NCI-H1092 treated with DMSO at 0.1 percent for 48 hours (cell line): ENCODE data around the gene TOMM6.
A peak's percentile ranks its signal among the peaks of the same experiment; 100 is the strongest.
"Not testable (repeated sequence)": the region's sequence is repeated elsewhere in the genome, so short reads cannot be mapped to it uniquely, and the experiment has no call there.

Source experiments
- DNase-seq: peaks from one replicate; lab custom pipeline; 2025; lab: John Stamatoyannopoulos, UW

TOMM6 gene

DNA sequence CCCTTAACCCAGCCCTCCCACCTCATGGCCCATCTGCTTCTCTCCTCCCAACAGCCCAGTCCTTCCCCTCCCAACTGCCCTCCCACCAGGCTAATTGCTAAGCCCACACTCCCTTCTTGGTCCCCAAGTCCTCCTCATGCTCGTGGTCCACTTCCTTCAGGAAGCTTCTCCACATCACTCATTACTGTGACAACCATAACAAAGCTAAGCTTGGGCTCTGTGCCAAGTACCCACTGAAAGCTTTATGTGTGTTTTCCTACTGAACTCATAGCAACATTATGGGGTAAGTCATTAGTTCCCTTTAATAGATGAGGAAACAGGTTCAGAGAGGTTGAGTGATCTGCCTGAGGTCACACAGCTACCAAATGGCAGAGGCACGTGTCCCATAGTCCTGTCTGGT lies 24.0 kb upstream of the TOMM6 start:
- no peak for DNase-seq

GRCh38 chr6:41766043-41766664 lies 21.3 kb upstream of the TOMM6 start:
- not testable (repeated sequence) for DNase-seq

DNA sequence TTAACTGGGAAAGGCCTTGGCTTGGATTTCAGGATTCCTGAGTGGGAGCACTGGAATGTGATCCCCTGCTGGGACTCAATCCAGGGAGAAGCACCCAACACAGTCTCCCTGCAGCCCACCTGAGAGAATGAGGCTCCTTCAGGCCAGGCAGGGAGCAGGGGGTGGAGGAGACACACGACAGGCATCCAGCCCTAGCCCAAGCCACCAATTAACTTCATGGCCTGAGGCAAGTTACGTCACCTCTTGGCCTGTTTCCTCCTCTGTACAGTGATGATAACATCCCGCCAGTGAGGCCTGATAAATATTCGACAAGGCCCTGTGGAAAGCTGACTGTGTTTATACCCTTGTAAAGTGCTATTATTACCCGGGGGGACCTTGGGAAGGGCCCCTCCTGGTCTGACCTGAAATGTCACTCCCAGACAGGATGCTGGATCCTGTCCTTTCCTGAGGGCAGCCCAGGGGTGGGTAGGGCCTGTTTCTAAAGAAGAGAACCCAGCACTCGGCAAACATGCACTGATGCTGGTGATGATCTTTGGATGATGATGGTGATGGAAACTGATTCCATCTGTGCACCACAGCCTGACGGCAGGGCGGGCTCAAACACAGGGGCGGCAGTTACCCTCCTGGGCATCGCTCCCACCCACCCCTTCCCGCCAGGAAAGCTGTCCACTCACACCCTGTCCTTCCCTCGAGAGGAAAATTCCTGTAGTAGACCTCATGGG lies 20.2 kb upstream of the TOMM6 start:
- DNase-seq: no peak

- no peak for DNase-seq
Measured at GRCh38 chr6:41768545-41769308, 18.8 kb upstream of the TOMM6 start.

- no peak for DNase-seq
Measured at GRCh38 chr6:41769376-41769775, 18.1 kb upstream of the TOMM6 start.

GRCh38 chr6:41770381-41771057 lies 17.0 kb upstream of the TOMM6 start:
- no peak for DNase-seq

GRCh38 chr6:41771058-41771983 lies 16.2 kb upstream of the TOMM6 start:
- no peak for DNase-seq

DNA sequence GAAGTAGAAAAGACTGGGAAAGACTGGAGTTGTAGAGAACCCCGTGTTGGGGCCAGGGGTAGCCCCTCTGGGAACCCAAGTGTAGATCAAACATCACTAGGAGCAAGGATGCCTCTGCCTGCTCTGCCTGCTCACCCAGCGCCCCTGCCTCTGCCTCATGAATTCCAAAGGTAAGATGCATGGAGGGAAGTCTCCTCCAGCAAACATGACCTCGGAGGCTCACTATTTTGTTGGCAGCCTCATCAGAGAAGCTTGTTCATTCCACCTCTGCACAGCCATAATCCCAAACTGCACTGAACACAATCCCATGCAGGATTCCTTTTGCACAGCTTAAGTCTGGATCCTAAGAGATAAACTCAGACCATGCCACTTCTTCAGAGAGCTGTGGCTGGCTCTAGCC lies 12.7 kb upstream of the TOMM6 start:
- DNase-seq: no peak

DNA sequence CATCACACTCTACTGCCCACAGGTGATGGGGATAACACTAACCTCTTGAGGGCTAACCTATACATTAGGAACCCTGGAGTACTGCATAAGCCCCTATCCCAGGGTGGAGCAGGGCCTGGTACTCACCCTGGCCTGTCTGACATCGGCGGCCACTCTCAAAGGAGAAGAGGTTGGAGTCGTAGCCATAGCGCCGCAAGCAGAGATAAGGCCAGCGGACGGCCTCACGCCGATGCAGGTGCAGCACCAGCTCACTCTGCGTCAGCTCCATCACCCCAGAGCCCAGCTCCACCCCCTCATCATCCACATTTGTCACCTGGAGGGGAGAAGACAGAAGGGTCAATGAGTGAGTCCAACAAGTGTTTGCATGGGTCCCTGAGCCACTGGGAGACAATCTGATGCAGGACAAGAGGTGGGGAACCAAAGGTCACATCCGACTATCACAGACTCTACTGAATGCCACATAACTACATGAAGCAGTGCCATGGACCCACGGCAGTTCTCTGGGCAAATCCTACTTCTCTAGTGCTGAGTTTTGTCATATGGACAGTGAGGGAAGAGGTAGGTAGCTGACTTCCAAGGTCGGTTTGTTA lies 12.1 kb upstream of the TOMM6 start:
- no peak for DNase-seq

- DNase-seq: no peak
Measured at GRCh38 chr6:41777551-41778285, 9.8 kb upstream of the TOMM6 start.

GRCh38 chr6:41778895-41779294 lies 8.6 kb upstream of the TOMM6 start:
- DNase-seq: no peak

DNA sequence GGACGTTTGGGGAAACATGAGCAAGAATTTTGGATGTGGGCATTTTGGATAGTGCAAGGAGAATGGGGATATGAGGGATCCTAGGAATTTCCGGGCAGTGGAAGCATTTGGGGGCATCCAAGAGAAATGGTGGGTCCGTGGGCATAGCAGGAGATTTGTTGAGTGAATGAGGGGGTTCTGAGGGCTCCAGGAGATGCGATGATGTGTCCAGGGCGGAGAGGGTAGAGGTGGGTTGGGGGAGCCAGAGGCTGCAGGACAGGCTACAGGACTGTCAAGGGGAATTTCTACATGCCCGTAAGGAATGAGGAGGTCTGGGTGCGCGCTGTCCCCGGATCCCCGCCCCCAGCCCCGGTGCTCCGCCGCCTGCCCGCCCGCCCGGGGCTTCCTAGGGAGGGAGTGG lies 8.2 kb upstream of the TOMM6 start:
- DNase-seq: no peak

DNA sequence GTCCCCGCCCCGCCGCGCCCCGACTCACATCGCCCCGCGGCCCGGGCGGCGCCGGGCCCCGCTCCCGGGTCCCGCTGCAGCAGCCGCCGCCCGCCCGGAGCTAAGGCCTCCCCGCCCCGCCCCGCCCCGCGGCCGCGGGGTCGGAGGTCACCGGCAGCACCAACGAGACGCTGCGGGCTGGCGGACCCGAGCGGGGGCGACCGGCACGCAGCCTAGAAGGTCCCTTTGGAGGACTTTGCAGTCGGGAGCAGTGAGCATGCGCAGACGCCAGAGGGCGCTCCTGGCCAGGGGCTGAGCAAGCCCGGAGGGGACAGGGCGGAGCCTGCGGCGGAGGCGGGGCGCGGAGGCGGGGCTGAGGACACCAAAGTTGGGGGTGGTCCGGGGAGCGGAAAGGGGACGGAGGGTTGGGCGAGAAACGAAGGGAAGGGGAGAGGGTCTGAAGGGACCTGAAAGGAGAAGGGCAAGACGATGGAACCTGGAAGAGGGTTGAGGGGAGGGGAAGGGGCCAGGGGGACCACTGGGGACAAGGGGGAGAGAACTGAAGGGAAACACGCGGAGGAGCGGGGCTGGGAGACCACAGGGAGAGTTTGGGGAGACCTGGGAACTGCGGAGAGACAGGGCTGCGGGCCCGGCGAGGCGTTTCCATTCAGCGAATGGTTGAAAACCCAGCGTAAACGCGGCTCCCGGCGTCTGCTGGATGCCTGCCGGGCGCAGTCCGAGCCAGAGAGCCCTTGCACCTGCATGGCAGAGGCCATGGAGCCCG lies 7.5 kb upstream of the TOMM6 start, which contains the start of gene FRS3:
FRS3 (minus strand) TSS at position 113 of the 763 bp plus-strand sequence. CDS start 2,913 bp downstream, outside the sequence.
- peak; percentile 87 for DNase-seq

DNA sequence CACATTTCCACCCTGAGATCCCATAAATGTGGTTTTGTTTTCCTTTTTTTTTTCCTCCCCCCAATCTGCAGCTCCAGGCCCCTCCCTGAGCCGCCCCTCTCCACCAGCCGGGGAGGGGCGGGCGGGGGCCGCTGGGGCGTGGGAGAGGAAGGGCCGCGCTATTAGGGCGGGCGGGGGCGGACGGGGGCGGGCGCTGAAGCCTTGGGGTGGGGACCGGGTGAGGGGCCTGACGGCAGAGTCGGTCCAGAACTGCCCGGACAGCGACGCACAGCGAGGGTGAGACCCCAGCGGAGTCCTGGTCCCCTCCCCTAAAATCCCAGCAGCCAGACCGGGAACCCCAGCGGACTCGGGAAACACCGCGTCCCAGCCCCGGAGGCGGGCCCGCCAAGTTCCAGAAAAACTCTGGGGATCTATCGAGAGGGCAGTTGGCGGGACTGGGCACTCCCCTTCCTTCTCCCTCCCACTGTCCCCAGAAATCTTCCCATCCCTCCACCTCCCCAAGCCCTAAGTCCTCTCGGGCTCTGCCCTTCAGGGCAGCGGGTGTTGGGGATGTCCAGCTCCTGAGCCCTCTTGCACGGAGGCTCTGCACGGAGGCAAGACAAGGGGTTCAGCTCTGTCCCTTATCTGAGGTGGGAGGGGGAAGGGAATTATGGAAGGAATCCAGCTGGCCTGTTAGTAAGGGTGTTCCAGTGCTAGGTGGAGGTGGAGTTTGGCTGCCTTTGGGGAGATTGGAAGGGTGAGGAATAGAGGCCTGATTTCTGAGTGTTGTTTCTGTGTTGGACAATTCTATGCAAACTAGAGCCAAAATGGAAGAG lies 6.7 kb upstream of the TOMM6 start, which contains the start of gene PRICKLE4:
PRICKLE4 (plus strand) TSS at position 232 of the 815 bp plus-strand sequence. CDS start 2,692 bp downstream, outside the sequence.
- DNase-seq: no peak

DNA sequence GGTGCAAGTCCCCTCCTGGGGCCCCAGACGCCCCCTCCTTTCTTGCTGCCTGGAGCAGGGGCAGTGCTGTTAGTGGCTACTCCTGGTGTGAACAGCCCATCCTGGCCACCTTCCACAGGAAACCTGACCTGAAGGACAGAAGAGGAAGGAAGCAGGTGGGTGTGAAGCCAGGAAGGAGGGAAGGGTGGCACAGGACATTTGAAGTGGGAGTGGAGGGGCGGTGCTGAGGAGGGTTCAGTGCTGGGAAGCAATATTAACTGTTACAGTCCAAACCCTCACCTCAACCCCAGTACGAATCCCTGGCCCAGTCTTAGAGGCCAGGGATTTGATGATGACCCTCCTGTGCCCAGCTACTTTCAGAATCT lies 6.1 kb upstream of the TOMM6 start:
- no peak for DNase-seq

DNA sequence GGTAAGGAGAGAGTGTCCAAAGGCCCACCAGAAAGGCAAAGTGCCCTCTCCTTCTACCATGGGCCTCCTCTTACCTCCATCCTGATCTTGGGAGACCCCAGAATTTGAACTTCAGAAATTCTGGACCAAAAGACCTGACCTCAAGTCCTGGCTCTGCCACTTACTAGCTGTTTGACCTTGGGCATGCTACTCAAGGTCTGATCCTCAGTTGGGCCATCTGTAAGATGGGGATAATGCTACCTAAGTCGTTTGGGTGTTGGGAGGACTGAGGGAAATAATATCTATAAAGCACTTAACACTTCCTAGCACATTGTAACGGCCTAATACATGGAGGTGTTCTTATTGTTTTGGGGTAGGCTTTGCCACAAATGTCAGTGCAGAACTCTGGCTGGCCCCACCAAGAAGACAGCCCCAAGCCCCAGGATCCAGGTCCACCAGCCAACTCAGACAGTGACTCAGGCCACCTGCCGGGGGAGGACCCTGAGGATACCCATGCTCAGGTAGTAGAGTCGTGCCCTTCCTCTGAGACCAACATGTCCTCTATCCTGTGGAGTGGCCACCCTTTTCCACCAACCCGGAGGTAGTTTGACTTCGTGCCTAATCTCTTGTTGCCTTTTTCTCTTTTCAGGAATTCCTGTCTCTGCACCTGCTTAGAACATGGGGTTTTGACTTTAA lies 4.3 kb upstream of the TOMM6 start:
- no peak for DNase-seq

DNA sequence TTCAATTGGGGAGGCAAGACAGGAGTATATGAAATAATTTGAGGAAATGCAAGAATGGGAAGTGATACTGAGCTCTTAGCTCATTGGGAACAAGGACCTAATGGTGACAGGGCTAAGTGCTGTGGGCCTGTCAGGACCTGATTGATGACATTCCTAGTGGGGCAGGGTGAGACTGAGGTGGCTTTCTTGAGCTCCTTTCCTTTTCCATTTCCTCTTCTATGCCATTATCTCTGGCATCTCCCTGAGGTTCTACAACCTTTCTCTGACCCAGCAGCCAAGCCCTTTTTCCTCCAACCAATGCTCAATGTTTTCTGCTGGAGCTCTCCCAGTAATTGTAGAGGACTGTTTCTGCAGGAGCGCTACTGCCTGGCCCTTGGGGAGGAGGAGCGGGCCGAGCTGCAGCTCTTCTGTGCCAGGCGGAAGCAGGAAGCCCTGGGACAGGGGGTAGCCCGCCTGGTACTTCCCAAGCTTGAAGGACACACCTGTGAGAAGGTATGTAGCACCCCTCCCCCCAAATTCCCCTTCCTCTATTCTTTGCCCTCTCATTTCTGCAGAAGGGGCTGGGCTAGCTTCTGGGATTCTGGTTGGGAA lies 2.8 kb upstream of the TOMM6 start:
- no peak for DNase-seq

- DNase-seq: no peak
Measured at GRCh38 chr6:41785254-41785653, 2.2 kb upstream of the TOMM6 start.
